SW 1271 (cell line): ENCODE results near the gene PLA2G4A.
A peak's percentile ranks its signal among the peaks of the same experiment; 100 is the strongest.

Source experiments
- DNase-seq, 2 experiments: peaks; one replicate each; lab custom pipeline; 2025; lab: John Stamatoyannopoulos, UW

Gene PLA2G4A

DNA sequence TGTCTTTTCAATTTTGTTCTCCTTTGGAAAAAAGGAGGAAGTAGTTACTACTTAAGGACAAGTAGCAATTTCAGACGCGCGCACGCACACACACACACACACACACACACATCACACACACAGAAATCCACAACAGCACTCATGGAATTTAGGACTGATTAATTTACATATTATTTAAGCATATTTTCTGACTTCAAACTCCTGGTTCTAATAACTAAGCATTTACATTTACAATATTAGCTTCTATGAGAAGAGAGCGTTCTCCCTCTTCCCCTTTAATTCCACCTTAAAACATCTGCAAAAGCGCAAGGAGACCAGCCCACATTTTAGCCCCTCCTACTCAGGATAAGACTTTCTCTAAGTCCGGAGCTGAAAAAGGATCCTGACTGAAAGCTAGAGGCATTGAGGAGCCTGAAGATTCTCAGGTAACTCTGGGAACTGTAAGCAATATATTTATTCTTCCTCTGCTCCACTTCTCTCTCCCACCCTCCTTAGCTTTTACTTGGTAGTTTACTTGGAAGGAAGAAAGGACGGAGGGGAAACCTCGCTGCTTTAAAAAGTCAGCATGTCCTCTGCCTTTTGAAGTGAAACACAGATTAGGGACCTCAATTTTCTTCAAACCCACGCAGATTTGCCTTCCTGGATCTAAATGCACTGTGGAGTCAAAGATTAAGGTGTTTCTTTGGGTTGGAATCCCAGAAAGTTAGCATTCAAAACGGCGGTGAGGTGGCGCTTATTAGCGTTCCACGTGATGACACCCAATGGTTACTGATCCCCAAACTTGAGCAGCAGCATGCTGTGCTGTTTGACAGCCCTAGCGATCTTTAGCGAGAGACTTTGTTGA lies at the start of gene PLA2G4A:
PLA2G4A (plus strand) TSS at position 339 of the 844 bp plus-strand sequence. CDS start 25,406 bp downstream, outside the sequence.
- peak in 1 of 2 experiments; percentile 72 for DNase-seq

DNA sequence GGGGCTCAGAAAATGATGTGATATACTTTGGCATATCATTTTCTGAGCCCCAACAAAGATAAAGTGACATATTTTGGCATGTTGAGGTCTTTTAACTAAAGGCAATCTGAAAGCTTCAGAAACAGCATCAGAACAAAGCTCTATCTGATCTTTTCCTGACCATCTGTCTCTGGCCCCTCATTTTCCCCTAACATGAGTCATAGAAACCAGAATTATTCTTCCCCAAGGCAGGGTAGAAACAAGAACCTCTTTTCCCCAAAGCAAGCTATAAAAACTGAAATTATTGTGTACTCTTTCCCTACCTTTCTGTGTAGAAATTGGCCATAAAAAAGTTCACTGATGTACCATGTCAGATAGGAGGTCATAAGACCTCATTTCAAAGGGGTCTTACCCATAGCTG lies 48.7 kb upstream of the PLA2G4A start:
- no peak for DNase-seq

DNA sequence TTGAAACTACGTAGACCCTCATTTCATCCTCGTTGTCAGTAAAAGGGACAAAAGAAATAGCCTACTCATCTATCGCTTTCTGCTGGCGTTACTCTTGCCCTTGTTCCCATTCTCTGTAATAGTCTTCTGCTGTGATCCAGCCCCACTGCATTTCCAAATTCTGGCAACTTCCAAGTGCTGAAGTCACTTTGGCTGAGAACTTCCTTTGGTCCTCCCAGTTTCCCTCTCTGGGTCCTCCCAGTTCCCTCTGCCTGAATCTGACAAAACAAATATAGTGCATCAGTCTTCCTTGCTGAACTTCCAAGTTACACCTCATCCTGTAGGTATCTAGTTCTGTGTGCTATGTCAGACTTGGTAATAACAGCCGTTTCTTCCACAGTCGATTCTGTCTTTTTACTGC lies 47.0 kb upstream of the PLA2G4A start:
- DNase-seq: no peak

DNA sequence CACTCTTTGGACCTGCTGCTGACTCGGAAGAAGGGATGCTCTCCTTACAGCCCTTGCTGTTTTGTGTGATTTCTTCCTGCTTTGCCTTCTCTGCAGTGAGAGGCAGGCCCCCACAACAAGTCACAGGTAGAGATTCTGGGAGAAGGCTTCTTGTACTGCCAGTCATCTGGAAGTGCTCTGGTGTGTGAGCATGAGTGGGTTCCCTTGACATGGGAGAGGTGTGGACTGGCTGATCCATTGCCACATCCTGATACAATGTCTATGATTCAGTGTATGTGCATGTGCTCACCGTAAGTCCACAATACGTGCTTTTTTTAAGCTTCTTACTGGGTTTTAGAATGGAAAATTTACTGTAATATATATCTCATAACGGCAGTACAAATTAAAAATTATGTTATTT lies 46.0 kb upstream of the PLA2G4A start:
- no peak for DNase-seq

DNA sequence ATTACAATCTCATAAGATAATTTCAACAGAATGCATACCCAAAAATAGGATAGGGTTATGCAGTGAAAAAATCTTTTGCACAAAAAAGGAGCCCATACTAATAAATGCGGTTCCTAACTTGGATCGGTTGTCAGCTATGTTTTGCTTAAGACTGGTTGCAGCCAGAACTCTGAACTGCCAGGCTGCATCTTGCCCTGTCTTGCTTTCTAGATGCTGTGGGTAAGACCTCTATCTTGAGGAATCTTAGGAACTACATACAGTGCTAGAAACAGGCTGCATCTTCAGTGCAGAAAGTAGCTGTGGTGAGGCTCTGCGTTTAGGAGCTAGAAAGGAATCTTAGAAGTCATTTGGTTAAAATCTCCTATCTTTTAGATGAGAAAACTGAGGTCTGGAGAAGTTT lies 45.6 kb upstream of the PLA2G4A start:
- DNase-seq: no peak

DNA sequence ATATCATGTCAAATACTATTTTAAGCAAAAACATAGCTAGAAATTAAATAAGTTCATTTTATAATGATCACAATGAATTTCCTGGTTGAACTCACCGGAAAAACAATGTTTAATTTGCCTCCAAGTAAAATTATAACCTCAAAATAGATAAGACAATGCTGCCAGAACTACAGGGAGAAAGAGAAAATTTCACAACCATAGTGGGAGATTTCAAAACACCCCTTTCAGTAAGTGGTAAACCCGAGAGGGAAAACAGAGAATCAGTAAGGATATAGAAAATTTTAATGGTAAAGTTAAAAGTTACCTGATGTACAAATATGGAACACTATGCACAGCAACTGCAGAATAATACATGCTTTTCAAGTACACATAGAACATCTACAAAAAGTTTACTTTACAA lies 43.2 kb upstream of the PLA2G4A start:
- no peak for DNase-seq

DNA sequence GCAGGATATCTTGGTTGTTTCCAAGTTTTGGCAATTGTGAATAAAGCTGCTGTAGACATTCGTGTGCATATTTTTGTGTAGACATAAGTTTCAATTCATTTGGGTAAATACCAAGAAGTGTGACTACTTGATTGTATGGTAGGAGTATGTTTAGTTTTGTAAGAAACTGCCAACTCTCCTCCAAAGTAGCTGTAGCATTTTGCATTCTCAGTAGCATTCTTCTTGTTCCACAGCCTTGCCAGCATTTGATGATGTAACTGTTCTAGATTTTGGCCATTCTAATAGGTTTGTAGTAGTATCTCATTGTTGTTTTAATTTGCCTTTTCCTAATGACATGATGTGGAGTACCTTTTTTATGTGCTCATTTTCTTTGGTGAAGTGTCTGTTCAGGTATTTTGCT lies 38.6 kb upstream of the PLA2G4A start:
- no peak for DNase-seq

DNA sequence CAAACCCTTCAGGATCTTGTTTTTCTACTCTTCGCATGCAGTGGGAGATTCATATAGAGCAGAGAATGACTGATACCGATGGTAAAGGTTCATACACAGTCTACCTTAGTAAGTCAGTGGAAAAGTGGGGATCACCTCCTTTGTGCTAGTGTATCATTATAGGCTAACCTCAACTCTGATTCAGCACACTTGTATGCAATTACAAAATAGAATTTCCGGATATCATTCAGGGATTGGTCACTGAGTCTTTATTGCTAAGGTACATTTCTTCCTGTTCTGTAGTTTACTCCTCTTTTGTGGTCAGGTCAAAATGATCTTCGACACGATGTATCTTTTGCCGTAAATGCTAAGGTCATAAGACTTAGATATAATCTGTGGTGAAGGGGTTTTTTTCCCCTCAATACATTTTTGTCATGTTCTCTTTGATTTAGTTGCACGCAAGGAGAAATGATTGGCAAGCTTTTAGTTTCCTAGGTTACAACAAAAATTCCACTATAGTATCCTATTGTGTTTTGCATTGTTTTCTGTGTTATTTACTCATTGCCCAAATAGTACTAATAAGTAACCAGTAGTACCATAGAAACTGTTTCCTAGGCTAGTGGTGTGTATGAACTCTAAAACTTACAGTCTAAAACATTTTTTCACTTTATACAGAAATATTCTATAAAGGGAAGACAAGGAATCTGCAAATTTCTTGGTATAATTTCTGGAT lies 35.7 kb upstream of the PLA2G4A start:
- DNase-seq: peak in 1 of 2 experiments; percentile 15

DNA sequence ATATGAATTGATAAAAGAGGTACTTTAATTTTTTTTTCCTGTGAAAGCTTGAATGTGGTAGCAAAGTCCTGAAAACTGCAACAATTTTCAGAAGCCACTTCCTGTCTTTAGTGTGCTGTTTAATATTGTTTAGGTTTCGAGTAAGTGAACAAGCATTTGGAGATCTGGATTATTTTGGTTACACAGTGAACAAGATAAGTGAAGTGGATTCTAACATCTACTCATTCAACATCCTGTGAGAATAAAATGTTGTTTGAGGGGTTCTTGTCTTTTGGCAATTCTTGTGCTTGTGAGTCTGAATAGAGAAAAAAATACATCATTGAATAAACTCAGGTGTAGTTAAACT lies 35.2 kb upstream of the PLA2G4A start:
- DNase-seq: no peak

DNA sequence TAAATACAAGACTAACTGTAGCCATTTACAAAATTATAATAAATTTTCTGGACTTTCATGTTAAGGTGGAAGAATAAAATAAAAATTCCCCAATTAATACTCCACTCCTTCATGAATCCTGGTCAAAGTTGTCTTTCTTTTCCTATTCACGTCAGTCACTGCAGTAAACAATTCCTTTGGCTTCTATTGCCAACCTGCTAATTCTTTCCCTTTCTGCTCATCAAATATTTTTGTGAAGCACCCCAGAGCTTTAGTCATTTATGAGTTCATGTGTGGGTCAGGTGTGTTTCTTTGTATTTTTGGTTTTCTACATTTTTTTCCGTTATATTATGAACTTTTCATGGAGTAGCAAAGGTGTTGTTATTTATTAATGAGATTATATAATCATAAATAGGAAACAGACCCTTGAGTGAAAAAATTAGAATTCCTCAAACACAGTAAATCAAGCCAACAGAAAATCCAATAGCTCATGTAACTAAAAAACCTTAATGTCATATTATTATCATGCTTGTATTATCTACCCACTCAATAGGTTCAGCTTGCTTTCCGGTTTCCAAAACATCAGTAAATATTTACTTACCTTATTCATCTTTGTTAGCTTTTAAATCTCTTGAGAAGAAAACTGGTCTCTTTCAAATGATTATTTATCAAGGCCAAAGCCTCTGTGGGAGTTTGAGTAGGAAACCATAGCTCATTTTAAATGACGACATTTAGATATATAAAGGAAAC lies 29.6 kb upstream of the PLA2G4A start:
- no peak for DNase-seq

DNA sequence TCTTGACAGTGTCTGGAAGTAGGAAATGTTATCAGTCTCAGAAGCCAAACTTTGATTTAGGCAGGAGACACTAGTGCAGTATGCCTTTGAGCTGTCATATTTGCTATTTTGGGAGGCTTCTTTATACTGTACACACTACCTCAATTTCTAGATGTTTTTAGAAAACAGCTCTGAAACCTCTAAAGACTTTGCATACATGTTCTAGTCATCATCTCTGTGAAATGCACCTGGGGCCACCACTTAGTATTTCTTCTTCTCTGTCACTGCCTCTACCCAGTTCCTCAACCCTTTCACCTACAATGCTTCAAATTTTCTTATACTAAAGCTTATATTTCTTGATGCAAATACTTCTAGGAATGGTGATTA lies 29.1 kb upstream of the PLA2G4A start:
- no peak for DNase-seq

DNA sequence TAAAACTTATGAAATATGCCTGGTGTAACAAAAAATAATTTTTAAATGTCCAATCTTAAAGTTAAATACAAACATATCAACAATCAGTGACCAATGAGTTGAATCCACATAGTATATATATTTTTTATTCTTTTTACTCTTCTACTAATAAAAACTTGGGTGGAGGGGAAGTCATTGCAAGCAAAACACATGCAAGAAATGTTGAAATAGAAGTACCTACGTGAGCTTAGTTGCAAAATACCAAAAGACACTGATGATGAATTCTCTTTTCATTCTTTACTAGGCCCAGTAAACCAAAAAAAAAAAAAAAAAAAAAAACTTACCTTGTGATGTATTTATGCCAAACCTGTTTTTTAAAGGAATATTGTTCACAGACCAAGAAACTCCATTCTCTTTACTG lies 26.4 kb upstream of the PLA2G4A start:
- no peak for DNase-seq

DNA sequence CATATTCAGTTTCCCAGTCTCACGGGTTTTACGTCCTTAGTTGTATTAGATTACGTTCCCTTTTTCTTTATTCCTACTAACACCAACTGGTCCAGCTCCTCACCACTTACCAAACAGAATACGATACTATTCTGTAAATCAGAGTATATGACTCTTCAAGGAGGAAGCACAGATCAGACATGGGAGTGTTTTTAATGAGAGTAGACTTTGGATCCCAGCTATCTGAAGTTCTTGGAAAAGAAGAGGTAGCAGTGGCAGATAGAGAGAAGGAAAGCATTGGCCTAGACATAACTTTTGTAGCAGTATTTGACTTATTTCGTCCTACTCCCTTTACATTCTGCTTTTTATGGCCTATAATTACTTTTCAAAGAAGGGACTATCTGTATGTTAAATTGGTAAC lies 24.1 kb upstream of the PLA2G4A start:
- DNase-seq: no peak

DNA sequence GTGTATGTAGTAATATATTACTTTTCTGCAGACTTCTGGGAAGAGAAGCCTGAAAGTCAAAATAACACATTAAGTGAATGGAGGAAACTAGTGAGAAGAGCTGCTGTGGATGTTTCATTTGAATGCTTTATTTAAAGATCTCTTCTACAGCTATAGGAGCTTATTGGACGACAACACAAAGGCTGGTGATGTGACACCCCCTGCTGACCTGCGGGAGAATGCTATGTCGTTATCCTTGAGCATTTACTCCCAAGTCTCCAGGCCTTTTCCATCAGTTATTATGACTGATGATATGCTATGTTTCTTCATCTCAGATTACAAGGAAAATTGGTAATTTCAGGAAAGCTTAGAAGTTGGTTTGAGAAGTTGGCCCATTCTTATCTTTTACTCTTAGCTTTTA lies 22.3 kb upstream of the PLA2G4A start:
- DNase-seq: peak in 1 of 2 experiments; percentile 1

DNA sequence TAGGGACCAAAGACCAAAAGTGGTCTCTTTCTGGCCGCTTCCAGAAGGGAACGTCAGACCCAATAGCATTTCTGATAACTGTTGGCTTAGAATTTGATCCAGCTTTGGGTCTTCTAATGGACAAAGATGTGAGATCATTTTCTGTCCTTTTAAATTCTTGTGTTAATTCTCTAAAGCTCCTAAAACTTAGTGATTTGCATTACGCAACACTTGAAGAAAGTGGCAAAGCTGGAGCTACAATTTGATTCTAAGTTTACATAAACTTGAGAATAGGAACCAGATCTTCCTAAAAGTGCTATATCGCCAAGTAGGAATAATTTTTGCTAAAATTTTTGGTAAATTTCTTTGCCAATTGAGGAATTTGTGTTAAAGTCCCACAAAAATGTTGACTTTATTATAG lies 21.6 kb upstream of the PLA2G4A start:
- DNase-seq: no peak

DNA sequence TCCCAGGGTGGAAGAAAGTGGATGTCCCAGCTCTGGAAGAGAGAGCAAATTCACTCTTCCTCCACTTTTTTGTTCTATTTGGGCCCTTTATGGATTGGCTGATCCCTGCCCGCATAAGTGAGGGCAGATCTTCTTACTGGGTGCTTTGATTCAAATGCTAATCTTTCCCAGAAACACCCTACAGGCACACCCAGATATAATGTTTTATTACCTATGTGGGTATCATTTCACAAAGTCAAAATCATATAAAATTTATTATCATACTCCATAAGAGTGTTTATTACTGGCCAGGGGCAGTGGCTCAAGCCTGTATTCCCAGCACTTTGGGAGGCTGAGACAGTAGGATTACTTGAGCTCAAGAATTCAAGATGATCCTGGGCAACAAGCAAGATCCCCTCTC lies 16.9 kb upstream of the PLA2G4A start:
- DNase-seq: no peak

DNA sequence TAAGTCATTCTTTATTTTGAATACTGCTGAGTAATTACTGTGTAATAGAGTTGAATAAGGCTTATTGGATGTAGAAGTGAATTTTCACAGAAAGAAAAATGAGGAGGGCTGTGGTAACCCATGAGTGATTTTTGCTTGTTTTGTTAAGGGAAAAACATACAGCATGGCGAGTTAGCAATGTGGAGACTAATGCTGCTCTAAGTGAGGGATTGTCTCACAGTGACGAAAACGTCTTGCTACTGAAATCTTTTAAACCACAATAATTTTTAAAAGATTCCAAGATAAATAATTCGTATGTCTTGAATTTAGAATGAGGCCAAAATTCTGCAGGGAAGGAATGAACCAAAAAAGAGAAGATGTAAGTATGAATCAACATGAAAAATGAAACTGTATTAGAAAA lies 16.2 kb upstream of the PLA2G4A start:
- DNase-seq: no peak

DNA sequence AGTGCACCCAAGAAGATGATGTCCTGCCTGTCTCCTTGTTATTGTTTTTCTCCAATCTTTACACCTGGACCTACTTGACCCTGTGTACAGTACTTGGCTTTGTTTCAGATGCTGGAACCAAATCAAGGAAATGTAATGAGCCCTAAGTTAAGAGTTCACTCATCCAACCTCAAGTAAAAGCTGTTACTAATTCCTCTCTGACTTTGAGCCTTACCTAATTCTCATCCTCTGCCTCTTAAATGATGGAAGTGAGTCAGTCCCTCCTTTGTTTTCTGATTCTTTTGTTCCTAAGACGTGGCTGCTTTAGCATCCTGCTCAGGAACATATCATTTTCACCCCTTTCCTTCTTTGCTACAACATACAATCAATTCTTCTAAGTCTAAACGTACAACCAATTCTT lies 15.3 kb upstream of the PLA2G4A start:
- DNase-seq: no peak

DNA sequence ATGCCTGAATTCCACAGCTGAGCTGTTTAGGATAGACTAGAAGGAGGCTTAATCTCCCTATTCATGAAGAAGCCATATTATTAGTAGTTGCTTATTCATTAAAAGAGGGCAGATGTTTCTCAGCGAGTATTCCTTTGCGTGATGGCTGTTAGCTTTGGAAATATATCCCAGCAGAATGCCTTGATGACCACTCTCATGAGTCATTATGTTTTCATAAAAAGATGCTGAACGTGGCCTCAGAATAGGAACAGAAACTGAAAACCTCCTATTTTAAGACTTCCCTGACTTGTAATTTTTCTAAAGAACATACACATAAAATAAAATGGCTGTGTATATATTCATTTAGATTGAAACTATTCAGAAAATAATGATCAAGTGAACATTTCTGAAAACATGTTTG lies 9.6 kb upstream of the PLA2G4A start:
- no peak for DNase-seq

DNA sequence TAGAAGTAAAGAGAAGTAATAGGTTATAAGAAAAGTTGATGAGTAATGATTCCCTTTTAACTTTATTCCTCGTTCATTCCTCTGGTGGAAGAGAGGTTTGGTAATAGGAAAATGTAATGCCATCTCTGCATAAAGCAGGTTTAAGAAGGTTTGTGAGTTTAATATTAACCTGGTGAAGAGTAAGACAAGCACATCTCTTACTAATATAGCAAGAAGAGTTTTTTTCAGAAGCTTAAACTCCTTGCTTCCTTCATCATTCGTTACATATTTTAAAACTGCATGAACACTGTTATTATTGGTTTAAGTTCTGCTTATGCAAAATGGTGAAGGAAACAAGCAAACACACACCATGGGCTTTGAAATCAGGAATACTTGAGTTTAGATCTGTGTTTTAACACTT lies 9.2 kb upstream of the PLA2G4A start:
- DNase-seq: no peak

DNA sequence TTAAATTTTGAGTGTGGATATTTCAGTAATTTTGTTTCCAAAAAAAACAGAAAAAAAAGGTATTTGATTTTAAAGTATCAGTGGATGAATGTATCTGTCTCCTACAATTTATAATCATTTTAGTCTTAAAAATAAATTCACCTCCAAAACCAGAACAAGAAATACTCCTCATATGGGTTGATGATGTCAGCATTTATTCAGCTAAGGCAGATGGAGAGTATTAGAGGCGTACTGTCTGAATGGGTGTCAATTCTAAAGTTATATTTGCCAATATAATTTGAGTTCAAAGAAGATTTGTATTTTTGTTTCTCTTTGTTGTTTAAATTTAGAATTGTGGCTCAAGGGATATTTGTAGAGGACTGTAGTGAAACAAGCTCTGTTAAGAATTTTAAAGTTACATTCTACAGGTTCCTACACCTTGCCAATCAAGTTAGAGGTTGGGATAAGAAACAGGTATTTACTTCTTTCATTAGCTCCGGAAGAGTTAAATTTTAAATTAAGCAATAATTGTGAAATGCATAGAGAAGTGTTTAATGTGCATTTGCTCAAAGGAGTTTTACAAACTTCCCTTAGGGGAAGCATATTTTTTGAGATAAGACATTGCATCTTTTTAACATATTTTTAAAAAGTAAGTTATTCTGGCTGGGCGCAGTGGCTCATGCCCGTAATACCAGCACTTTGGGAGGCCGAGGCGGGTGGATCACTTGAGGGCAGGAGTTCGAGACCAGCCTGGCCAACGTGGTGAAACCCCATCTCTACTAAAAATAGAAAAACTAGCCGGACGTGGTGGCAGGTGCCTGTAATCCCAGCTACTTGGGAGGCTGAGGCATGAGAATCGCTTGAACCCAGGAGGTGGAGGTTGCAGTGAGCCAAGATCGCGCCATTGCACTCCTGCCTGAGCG lies 1.2 kb downstream of the PLA2G4A start:
- DNase-seq: no peak

DNA sequence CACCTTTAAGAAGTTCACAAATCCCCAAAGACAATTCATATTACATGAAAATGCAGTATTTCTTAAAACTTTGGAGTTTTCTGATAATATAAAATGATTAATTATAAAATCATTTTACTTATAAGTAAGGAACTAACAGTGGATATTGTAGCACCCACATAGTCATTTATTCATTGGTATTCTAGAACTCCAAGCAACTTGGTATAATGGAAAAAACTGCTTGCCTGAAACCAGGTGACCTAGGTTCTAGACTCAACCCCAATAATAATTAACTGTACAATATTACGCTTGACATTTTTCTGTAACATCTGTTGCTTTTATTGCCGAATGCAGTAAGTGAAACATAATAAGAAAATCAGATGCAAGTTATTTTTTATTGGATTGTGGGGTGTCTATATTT lies 2.4 kb downstream of the PLA2G4A start:
- no peak for DNase-seq
